ENCODE measurements around the gene FOXRED2.
A peak's percentile ranks its signal among the peaks of the same experiment; 100 is the strongest.

FOXRED2 gene

GRCh38 chr22:36506637-36507517, at the start of gene FOXRED2:
TSS of gene FOXRED2 (minus strand) at chr22:36507040. CDS start at chr22:36506422, 618 bp downstream.
- no peaks in the 10 kb centered on the region for H3K9me3 ChIP-seq (ENCODE audit: insufficient read depth, low read length)
- H4K20me1 ChIP-seq (ENCODE audit: low read depth, low read length): no peaks in the 10 kb centered on the region
- peak within 1 kb of the TSS; percentile 64 for H3K27ac ChIP-seq (ENCODE audit: low read depth, low read length)
- TF ChIP-seq CTCF (IDR thresholded peaks at IDR 0.05; ENCODE audit: insufficient read depth, low read length, poor library complexity, severe bottlenecking) (no peak), EZH2phosphoT487 (conservative IDR thresholded peaks at IDR 0.05; ENCODE audit: low read length) (no peak)
- H3K4me3 ChIP-seq (ENCODE audit: insufficient read depth, low read length, poor library complexity, severe bottlenecking): peak within 1 kb of the TSS; percentile 58
- H2AFZ ChIP-seq (ENCODE audit: low read depth, low read length, severe bottlenecking): peak within 1 kb of the TSS; percentile 87
- no peaks in the 10 kb centered on the region for H3K27me3 ChIP-seq (ENCODE audit: low read length)
- H3K36me3 ChIP-seq (ENCODE audit: low read length): no peaks in the 10 kb centered on the region
- no peaks in the 10 kb centered on the region for H3K9me2 ChIP-seq (replicated peaks; ENCODE audit: insufficient read depth, low read length)
- peaks cover 6% of the 10 kb centered on the region; the same call in 1 of the 2 replicates for H3K79me2 ChIP-seq (ENCODE audit: insufficient read depth, low read length)
- H3K9ac ChIP-seq (ENCODE audit: low read length): peak within 1 kb of the TSS; percentile 56
- H3K4me2 ChIP-seq (ENCODE audit: low read depth, low read length, poor library complexity, severe bottlenecking): peak within 1 kb of the TSS; percentile 57
- H3F3A ChIP-seq (ENCODE audit: insufficient read depth): peaks cover 11% of the 10 kb centered on the region

GRCh38 chr22:36554098-36554497, 47.3 kb upstream of the FOXRED2 start:
- TF ChIP-seq EZH2phosphoT487 (conservative IDR thresholded peaks at IDR 0.05; ENCODE audit: low read length) (no peak), CTCF (IDR thresholded peaks at IDR 0.05; ENCODE audit: insufficient read depth, low read length, poor library complexity, severe bottlenecking) (no peak)
- H2AFZ ChIP-seq (ENCODE audit: low read depth, low read length, severe bottlenecking): no peak overlapping the region

GRCh38 chr22:36552289-36552688, 45.4 kb upstream of the FOXRED2 start:
- Histone ChIP-seq H3K36me3 (ENCODE audit: low read length) (no peaks in the 10 kb centered on the region), H4K20me1 (ENCODE audit: low read depth, low read length) (no peaks in the 10 kb centered on the region), H3K79me2 (ENCODE audit: insufficient read depth, low read length) (no peaks in the 10 kb centered on the region), H3K4me3 (ENCODE audit: insufficient read depth, low read length, poor library complexity, severe bottlenecking) (no peak overlapping the region), H3K9me2 (replicated peaks; ENCODE audit: insufficient read depth, low read length) (no peaks in the 10 kb centered on the region), H3F3A (ENCODE audit: insufficient read depth) (no peaks in the 10 kb centered on the region), H3K27me3 (ENCODE audit: low read length) (no peaks in the 10 kb centered on the region), H3K27ac (ENCODE audit: low read depth, low read length) (no peak overlapping the region), H3K9me3 (ENCODE audit: insufficient read depth, low read length) (no peaks in the 10 kb centered on the region), H3K4me2 (ENCODE audit: low read depth, low read length, poor library complexity, severe bottlenecking) (no peak overlapping the region), H2AFZ (ENCODE audit: low read depth, low read length, severe bottlenecking) (no peak overlapping the region), H3K9ac (ENCODE audit: low read length) (no peak overlapping the region)
- TF ChIP-seq CTCF (IDR thresholded peaks at IDR 0.05; ENCODE audit: insufficient read depth, low read length, poor library complexity, severe bottlenecking) (no peak), EZH2phosphoT487 (conservative IDR thresholded peaks at IDR 0.05; ENCODE audit: low read length) (no peak)

More at GRCh38 chr22:36554098-36554497, 47.3 kb upstream of the FOXRED2 start:
- no peaks in the 10 kb centered on the region for H3K9me3 ChIP-seq (ENCODE audit: insufficient read depth, low read length)
- H3K4me2 ChIP-seq (ENCODE audit: low read depth, low read length, poor library complexity, severe bottlenecking): no peak overlapping the region
- H3K9ac ChIP-seq (ENCODE audit: low read length): no peak overlapping the region
- H3K27ac ChIP-seq (ENCODE audit: low read depth, low read length): no peak overlapping the region
- no peaks in the 10 kb centered on the region for H3F3A ChIP-seq (ENCODE audit: insufficient read depth)
- no peaks in the 10 kb centered on the region for H3K36me3 ChIP-seq (ENCODE audit: low read length)
- H3K4me3 ChIP-seq (ENCODE audit: insufficient read depth, low read length, poor library complexity, severe bottlenecking): no peak overlapping the region
- H4K20me1 ChIP-seq (ENCODE audit: low read depth, low read length): no peaks in the 10 kb centered on the region
- no peaks in the 10 kb centered on the region for H3K79me2 ChIP-seq (ENCODE audit: insufficient read depth, low read length)
- H3K27me3 ChIP-seq (ENCODE audit: low read length): no peaks in the 10 kb centered on the region
- H3K9me2 ChIP-seq (replicated peaks; ENCODE audit: insufficient read depth, low read length): no peaks in the 10 kb centered on the region

All from SU-DHL-6 (cell line).